ENCODE results near the gene NTPCR. TPM values are rescaled to one million over a fixed set of nuclear protein-coding genes. Genes with fewer than 3 reads are reported as not detected.

Gene NTPCR
- total RNA-seq, 1 experiment from 2014 or later: 50.0 TPM

DNA sequence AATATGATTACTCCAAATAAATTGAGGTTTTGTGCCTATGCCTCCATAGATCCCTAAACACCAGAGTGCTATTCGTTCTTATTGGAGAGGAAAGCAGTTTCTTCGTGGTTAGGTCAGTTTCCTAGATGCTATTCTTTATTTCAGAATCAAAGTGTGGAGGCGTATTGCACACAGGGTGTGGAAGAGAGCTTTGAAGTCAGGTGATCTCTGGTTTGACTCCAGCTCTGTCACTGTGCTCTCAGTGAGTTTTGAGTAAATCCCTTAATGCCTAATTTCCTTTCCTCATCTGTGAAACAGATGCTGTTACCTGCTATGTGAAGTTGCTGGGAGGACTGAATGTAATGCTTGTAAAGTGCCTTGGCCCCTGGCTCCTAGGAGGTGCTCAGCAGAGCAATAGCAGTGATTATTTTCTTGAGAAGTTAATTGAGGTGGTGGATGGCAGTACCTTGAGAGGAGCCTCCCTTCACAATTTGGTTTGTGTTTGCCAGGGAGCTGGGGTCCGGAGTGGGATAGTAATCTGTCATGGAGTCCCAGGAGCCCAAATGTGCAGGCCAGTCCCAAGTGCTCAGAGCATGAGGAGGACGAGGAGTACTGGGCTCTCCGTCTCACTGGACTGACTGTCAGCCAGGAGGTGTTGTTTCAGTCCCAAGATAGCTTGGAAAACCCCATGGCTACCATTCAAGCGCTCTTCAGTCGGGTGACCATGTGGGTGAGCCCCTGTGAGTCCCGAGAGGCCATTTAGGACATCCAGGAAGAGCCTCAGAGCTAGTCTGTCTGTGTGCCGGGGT, 14.9 kb downstream of the NTPCR start:
- no peaks in the 10 kb centered on the region for H3K4me1 ChIP-seq (ENCODE audit: insufficient read depth, low read length, poor library complexity, severe bottlenecking)
- H3K27ac ChIP-seq (ENCODE audit: low read depth, low read length, poor library complexity, severe bottlenecking): no peak overlapping the region
- ChIA-PET CTCF (no interaction called here), POLR2A (ENCODE audit: low non-redundant PET) (no interaction called here)
- intact Hi-C loops (cut with micrococcal nuclease; ENCODE audit: unreplicated experiment): no loop called here
- TF ChIP-seq, protein P1, sequence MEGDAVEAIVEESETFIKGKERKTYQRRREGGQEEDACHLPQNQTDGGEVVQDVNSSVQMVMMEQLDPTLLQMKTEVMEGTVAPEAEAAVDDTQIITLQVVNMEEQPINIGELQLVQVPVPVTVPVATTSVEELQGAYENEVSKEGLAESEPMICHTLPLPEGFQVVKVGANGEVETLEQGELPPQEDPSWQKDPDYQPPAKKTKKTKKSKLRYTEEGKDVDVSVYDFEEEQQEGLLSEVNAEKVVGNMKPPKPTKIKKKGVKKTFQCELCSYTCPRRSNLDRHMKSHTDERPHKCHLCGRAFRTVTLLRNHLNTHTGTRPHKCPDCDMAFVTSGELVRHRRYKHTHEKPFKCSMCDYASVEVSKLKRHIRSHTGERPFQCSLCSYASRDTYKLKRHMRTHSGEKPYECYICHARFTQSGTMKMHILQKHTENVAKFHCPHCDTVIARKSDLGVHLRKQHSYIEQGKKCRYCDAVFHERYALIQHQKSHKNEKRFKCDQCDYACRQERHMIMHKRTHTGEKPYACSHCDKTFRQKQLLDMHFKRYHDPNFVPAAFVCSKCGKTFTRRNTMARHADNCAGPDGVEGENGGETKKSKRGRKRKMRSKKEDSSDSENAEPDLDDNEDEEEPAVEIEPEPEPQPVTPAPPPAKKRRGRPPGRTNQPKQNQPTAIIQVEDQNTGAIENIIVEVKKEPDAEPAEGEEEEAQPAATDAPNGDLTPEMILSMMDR (conservative IDR thresholded peaks at IDR 0.05; ENCODE audit: low read depth, low read length): no peak
- TF ChIP-seq EZH2 (IDR thresholded peaks at IDR 0.05; ENCODE audit: borderline replicate concordance, low read depth, low read length, poor library complexity, severe bottlenecking): no peak
- H3K4me3 ChIP-seq (ENCODE audit: low read depth, low read length, poor library complexity, severe bottlenecking): no peak overlapping the region
- no peak for DNase-seq (ENCODE audit: low spot score)
- H3K36me3 ChIP-seq (ENCODE audit: insufficient read depth, low read length, poor library complexity, severe bottlenecking): peaks cover 6% of the 10 kb centered on the region
- BruUV-seq (replicated peaks): no TSS peak
- H3K9me3 ChIP-seq (ENCODE audit: low read depth, low read length, poor library complexity, severe bottlenecking): no peaks in the 10 kb centered on the region
- no peaks in the 10 kb centered on the region for H3K27me3 ChIP-seq (replicated peaks; ENCODE audit: insufficient read depth, low read depth, low read length, poor library complexity)

DNA sequence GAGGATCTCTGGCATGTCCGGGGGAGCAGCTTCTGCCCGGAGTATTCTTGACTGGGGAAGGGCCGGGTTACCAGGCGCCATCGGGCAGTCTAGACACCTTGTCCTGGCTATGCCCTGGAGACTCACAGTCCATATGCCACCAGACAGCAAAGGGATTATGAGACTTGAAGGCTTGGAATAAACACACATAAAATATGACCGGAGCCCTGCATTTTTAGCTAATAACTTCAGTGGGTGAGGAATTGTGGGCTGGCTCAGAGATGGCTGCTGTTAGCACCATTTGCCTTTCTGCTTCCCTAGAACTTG, 15.5 kb downstream of the NTPCR start:
- Histone ChIP-seq H3K4me3 (ENCODE audit: low read depth, low read length, poor library complexity, severe bottlenecking) (no peak overlapping the region), H3K36me3 (ENCODE audit: insufficient read depth, low read length, poor library complexity, severe bottlenecking) (peaks cover 10% of the 10 kb centered on the region), H3K9me3 (ENCODE audit: low read depth, low read length, poor library complexity, severe bottlenecking) (no peaks in the 10 kb centered on the region), H3K4me1 (ENCODE audit: insufficient read depth, low read length, poor library complexity, severe bottlenecking) (no peaks in the 10 kb centered on the region), H3K27ac (ENCODE audit: low read depth, low read length, poor library complexity, severe bottlenecking) (no peak overlapping the region), H3K27me3 (replicated peaks; ENCODE audit: insufficient read depth, low read depth, low read length, poor library complexity) (no peaks in the 10 kb centered on the region)
- intact Hi-C loops (cut with micrococcal nuclease; ENCODE audit: unreplicated experiment): no loop called here
- POLR2A ChIA-PET (ENCODE audit: low non-redundant PET): no interaction called here
- TF ChIP-seq EZH2 (IDR thresholded peaks at IDR 0.05; ENCODE audit: borderline replicate concordance, low read depth, low read length, poor library complexity, severe bottlenecking): no peak
- TF ChIP-seq, protein P1 (conservative IDR thresholded peaks at IDR 0.05; ENCODE audit: low read depth, low read length): no peak
- CTCF ChIA-PET: no interaction called here
- DNase-seq (ENCODE audit: low spot score): no peak
- BruUV-seq (replicated peaks): no TSS peak

DNA sequence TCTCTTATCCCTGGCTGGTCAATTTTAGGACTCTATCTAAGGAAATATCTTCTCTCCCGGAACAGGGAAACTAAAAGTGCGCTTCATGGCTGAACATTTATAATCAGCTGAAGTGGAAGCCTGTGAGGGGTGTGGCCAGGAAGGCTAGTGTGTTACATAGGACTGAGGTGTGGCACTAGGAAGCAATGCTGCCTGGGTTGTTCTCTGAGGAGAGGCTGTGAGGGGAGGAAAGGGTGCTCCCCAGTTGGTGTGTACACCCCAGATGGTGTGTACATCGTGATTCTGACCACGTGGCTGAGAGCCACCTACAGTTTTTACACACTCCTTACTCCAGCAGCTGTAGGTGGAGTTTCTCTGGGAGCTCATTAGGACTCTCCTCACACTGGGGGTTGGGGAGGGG, 16.3 kb downstream of the NTPCR start:
- Histone ChIP-seq H3K27me3 (replicated peaks; ENCODE audit: insufficient read depth, low read depth, low read length, poor library complexity) (no peaks in the 10 kb centered on the region), H3K9me3 (ENCODE audit: low read depth, low read length, poor library complexity, severe bottlenecking) (no peaks in the 10 kb centered on the region), H3K27ac (ENCODE audit: low read depth, low read length, poor library complexity, severe bottlenecking) (no peak overlapping the region), H3K4me3 (ENCODE audit: low read depth, low read length, poor library complexity, severe bottlenecking) (no peak overlapping the region), H3K36me3 (ENCODE audit: insufficient read depth, low read length, poor library complexity, severe bottlenecking) (peaks cover 18% of the 10 kb centered on the region), H3K4me1 (ENCODE audit: insufficient read depth, low read length, poor library complexity, severe bottlenecking) (no peaks in the 10 kb centered on the region)
- CTCF ChIA-PET: no interaction called here
- POLR2A ChIA-PET (ENCODE audit: low non-redundant PET): no interaction called here
- TF ChIP-seq EZH2 (IDR thresholded peaks at IDR 0.05; ENCODE audit: borderline replicate concordance, low read depth, low read length, poor library complexity, severe bottlenecking): no peak
- TF ChIP-seq, protein P1 (conservative IDR thresholded peaks at IDR 0.05; ENCODE audit: low read depth, low read length): no peak
- BruUV-seq (replicated peaks): no TSS peak
- intact Hi-C loops (cut with micrococcal nuclease; ENCODE audit: unreplicated experiment): no loop called here
- DNase-seq (ENCODE audit: low spot score): no peak

All from A673 (cell line).